HG02884 (cell line): ENCODE data around the gene OR8G5.

Experiments used
- ATAC-seq: cut with Tn5 transposase; IDR thresholded peaks from one replicate; pipeline ENCODE4 v1.9.1; 2021; ENCODE audit warnings: mild to moderate bottlenecking, moderate library complexity; ENCODE audit not compliant: unreplicated experiment

The OR8G5 gene

GRCh38 chr11:124285610-124286344 lies 29.6 kb downstream of the OR8G5 start:
- no peak for ATAC-seq

- no peak for ATAC-seq
Observed at GRCh38 chr11:124294687-124295086, 38.5 kb downstream of the OR8G5 start.

GRCh38 chr11:124296016-124296415 lies 39.8 kb downstream of the OR8G5 start:
- no peak for ATAC-seq

- no peak for ATAC-seq
Observed at GRCh38 chr11:124297921-124298320, 41.7 kb downstream of the OR8G5 start.

- ATAC-seq: no peak
Observed at GRCh38 chr11:124301548-124301947, 45.4 kb downstream of the OR8G5 start.

- no peak for ATAC-seq
Observed at GRCh38 chr11:124302347-124303125, 46.4 kb downstream of the OR8G5 start.

- no peak for ATAC-seq
Observed at GRCh38 chr11:124307093-124307492, 50.9 kb downstream of the OR8G5 start.

GRCh38 chr11:124310721-124311120 lies 54.5 kb downstream of the OR8G5 start:
- ATAC-seq: no peak

- no peak for ATAC-seq
Observed at GRCh38 chr11:124311269-124311668, 55.1 kb downstream of the OR8G5 start.

GRCh38 chr11:124311670-124312069 lies 55.5 kb downstream of the OR8G5 start:
- ATAC-seq: no peak

GRCh38 chr11:124313131-124313530 lies 57.0 kb downstream of the OR8G5 start:
- ATAC-seq: no peak

- no peak for ATAC-seq
Observed at GRCh38 chr11:124313849-124314248, 57.7 kb downstream of the OR8G5 start, which contains the start of gene OR8D1. OR8D1 (minus strand) TSS chr11:124313949; CDS start chr11:124310766, 3,183 bp downstream.

GRCh38 chr11:124315052-124315451 lies 58.9 kb downstream of the OR8G5 start:
- no peak for ATAC-seq
